Esophagus squamous epithelium (tissue), 5 donors: Measurements from ENCODE around the gene SH3BP2. TPM values are rescaled to one million over a fixed set of nuclear protein-coding genes. Genes with fewer than 3 reads are reported as not detected.

Experiments used
- DNase-seq: peaks from one replicate; lab custom pipeline; 2025; lab: John Stamatoyannopoulos, UW
- H3K27ac ChIP-seq, 4 donors: fragments of 200-600 bp; sonication (generic); one replicate each; pipeline ENCODE4 v1.5.1; 2016 to 2019; ENCODE audit warnings: mild to moderate bottlenecking in 1 of 4
- H3K27me3 ChIP-seq, 4 donors: fragments of 200-600 bp; sonication (generic); 1 replicate in 3 of 4; 2 replicates in 1 of 4; pipeline versions ENCODE4 v1.5.1 to v1.6.0; 2017 to 2021; ENCODE audit warnings: antibody characterized with exemption in 1 of 4
- H3K36me3 ChIP-seq, 3 donors: fragments of 200-600 bp; sonication (generic); one replicate each; pipeline ENCODE4 v1.5.1; 2016 to 2019
- H3K4me1 ChIP-seq, 3 donors: fragments of 200-600 bp; sonication (generic); one replicate each; pipeline ENCODE4 v1.5.1; 2017 to 2019
- H3K4me3 ChIP-seq, 4 donors: fragments of 200-600 bp; sonication (generic); 1 replicate in 3 of 4; 2 replicates in 1 of 4; pipeline ENCODE4 v1.5.1; 2016 to 2019; ENCODE audit warnings: mild to moderate bottlenecking in 2 of 4, moderate library complexity in 1 of 4
- H3K9me3 ChIP-seq, 3 donors: fragments of 200-600 bp; sonication (generic); one replicate each; pipeline ENCODE4 v1.5.1; 2016 to 2019
- CTCF ChIP-seq, 6 experiments: fragments of 450-650 bp in 4 of 6; fragments of 200-600 bp in 2 of 6; sonication (generic) in 2 of 6; IDR thresholded peaks; one replicate each; pipeline ENCODE4 v1.5.1; 2016 to 2019; ENCODE audit warnings: antibody characterized with exemption in 6 of 6, mild to moderate bottlenecking in 4 of 6, moderate library complexity in 4 of 6
- POLR2A ChIP-seq, 4 donors: fragments of 450-650 bp; IDR thresholded peaks; one replicate each; pipeline ENCODE4 v1.6.1; 2017; ENCODE audit warnings: antibody characterized with exemption in 4 of 4, mild to moderate bottlenecking in 4 of 4, moderate library complexity in 3 of 4
- WGBS, 2 donors: methylation state at CpG; one replicate each; pipeline ENCODE4 v1.1.5; 2018; 5-methylcytosine and 5-hydroxymethylcytosine counted together
- intact Hi-C: fragments of 100-400 bp; cut with DNase I; formaldehyde crosslinking; loops from one replicate; pipeline ENCODE4 v1.15.0; 2022
- total RNA-seq, 4 donors: library from RNA; depleted of rRNA; stranded (reverse); fragments of >200 nt; gene quantifications; one replicate each; pipeline ENCODE4 v1.1.0, GENCODE V29; 2016
- donor health status: DM: yes; HTN: yes; CAD: no.

Gene SH3BP2
- total RNA-seq, 4 donors from 2014 or later: 13.5 to 36.8 (median 34.0) TPM

GRCh38 chr4:2820216-2820982, 27.5 kb downstream of the SH3BP2 start:
- WGBS, 2 donors: 93 to 94% methylated on average over 3 to 10 of the region's 13 CpGs
- H3K4me3 ChIP-seq: no peak overlapping the region
- intact Hi-C loops: no loop called here
- TF ChIP-seq POLR2A (IDR thresholded peaks at IDR 0.05) (no peak), CTCF (IDR thresholded peaks at IDR 0.05) (no peak)
- H3K27ac ChIP-seq: no peak overlapping the region
- H3K9me3 ChIP-seq: no peaks in the 10 kb centered on the region
- H3K4me1 ChIP-seq: peaks cover 14 to 39% (median 19%) of the 10 kb centered on the region in 3 donors
- peaks cover 24 to 58% (median 27%) of the 10 kb centered on the region in 3 donors for H3K36me3 ChIP-seq
- no peak for DNase-seq
- H3K27me3 ChIP-seq: no peaks in the 10 kb centered on the region

GRCh38 chr4:2822461-2823300, 29.8 kb downstream of the SH3BP2 start:
- no peak for DNase-seq
- WGBS, 2 donors: 93 to 94% methylated on average over 21 to 23 of the region's 23 CpGs
- no peak for TF ChIP-seq POLR2A (IDR thresholded peaks at IDR 0.05)
- no peak for TF ChIP-seq CTCF (IDR thresholded peaks at IDR 0.05)
- Histone ChIP-seq H3K4me3 (no peak overlapping the region), H3K4me1 (peaks cover 8 to 23% (median 15%) of the 10 kb centered on the region in 3 donors), H3K36me3 (peaks cover 24 to 70% (median 27%) of the 10 kb centered on the region in 3 donors), H3K9me3 (no peaks in the 10 kb centered on the region), H3K27me3 (no peaks in the 10 kb centered on the region), H3K27ac (no peak overlapping the region)
- intact Hi-C loops: no loop called here

GRCh38 chr4:2823301-2823670, 30.4 kb downstream of the SH3BP2 start:
- intact Hi-C loops: no loop called here
- Histone ChIP-seq H3K9me3 (no peaks in the 10 kb centered on the region), H3K27me3 (no peaks in the 10 kb centered on the region), H3K27ac (no peak overlapping the region), H3K4me1 (peaks cover 6 to 18% (median 12%) of the 10 kb centered on the region in 3 donors), H3K4me3 (no peak overlapping the region), H3K36me3 (peaks cover 24 to 76% (median 28%) of the 10 kb centered on the region in 3 donors)
- no peak for TF ChIP-seq POLR2A (IDR thresholded peaks at IDR 0.05)
- TF ChIP-seq CTCF (IDR thresholded peaks at IDR 0.05): no peak
- DNase-seq: no peak
- WGBS, 2 donors: 85 to 93% methylated on average over 3 to 4 of the region's 4 CpGs

- H3K4me3 ChIP-seq: no peak overlapping the region
- intact Hi-C loops: no loop called here
- H3K36me3 ChIP-seq: peaks cover 24 to 81% (median 33%) of the 10 kb centered on the region in 3 donors
- DNase-seq: no peak
- H3K27ac ChIP-seq: no peak overlapping the region
- WGBS, 2 donors: 20 to 72% methylated on average over 1 to 5 of the region's 14 CpGs
- no peaks in the 10 kb centered on the region for H3K27me3 ChIP-seq
- TF ChIP-seq POLR2A (IDR thresholded peaks at IDR 0.05): no peak
- TF ChIP-seq CTCF (IDR thresholded peaks at IDR 0.05): no peak
- no peaks in the 10 kb centered on the region for H3K9me3 ChIP-seq
- H3K4me1 ChIP-seq: peaks cover 2 to 13% (median 6%) of the 10 kb centered on the region in 3 donors
Observed at GRCh38 chr4:2823671-2824328, 30.9 kb downstream of the SH3BP2 start.
